GM21447 (cell line): ENCODE measurements around the gene PLPPR1.

Experiments
- ATAC-seq: cut with Tn5 transposase; IDR thresholded peaks from one replicate; pipeline ENCODE4 v1.9.1; 2021; ENCODE audit not compliant: unreplicated experiment

The PLPPR1 gene

DNA sequence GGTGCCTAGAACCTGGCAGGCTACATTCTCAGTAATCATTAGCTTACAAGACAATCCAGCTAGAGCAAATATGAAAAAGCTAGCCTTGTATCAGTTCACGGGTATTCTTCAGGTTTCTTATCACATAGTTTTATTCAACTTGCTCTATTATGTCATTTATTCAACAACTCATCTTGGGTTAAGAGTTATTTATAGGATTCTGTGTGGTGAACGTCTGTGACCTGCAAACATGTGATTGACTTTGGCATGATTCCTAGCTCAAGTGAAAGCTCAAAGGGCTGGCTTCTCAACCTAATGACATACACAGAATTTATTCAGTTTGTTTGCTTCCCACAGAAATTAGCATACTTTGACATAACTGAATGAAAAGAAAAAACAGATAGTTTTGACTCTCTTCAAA lies 173.1 kb downstream of the PLPPR1 start:
- ATAC-seq = no peak

DNA sequence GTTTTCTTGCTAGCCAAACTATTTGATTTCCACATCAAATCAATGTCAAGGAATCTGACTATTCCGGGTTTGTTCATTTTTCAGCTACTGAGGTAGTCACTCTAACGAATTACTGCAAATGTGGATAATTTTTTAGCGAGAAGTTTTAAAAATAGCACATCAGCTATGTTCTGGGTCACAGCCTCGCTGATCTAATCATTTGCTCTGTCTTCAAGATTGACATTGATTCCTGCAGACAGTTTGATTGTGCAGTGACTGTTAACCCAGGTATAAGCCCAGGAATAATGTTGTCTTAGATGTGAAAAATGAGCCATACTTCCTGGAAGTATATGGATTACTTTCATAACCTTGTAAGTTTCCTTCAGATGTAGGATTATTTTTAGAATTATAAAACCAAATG lies 181.1 kb downstream of the PLPPR1 start:
- ATAC-seq = no peak

- ATAC-seq = no peak
These were observed 184.1 kb downstream of the PLPPR1 start for GRCh38 chr9:101212661-101213060.

GRCh38 chr9:101219030-101219429 lies 190.5 kb downstream of the PLPPR1 start:
- no peak for ATAC-seq

DNA sequence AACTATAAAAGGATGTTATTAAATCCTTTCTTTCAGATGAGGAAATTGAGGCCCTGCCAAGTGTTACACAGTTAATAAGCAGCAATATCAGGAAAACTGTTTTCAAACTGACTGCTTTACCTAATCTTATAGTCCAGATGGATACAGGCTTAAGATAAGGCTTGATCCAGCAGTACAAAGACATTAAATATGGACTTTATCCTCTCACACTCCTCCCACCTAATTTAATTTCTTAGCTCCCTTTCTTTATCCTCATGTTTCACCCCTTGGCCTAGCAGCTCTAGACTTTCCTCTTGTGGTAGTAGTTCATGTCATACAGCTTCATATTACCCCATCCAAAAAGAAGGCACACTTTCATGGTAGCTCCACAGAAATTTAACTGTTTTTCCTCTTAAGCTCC lies 191.8 kb downstream of the PLPPR1 start:
- no peak for ATAC-seq

- ATAC-seq = no peak
These were observed 196.7 kb downstream of the PLPPR1 start for GRCh38 chr9:101225271-101225670.

DNA sequence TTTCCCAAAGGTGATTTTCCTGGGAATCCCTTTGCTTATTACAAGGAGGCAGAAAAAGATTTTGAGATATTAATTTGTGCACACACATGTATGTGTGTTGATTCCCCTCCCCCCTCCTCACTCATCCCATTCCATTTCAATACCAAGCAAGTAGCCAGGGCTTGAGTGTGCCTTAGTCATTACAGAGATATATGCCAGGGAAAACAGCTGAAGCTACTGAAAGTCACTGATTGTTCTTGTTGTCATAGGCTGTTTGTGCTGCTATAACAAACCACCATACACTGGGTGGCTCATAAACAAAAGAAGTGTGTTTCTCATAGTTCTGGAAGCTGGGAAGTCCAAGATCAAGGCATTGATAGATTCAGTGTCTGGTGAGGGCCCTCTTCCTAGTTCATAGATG lies 197.6 kb downstream of the PLPPR1 start:
- ATAC-seq = no peak

DNA sequence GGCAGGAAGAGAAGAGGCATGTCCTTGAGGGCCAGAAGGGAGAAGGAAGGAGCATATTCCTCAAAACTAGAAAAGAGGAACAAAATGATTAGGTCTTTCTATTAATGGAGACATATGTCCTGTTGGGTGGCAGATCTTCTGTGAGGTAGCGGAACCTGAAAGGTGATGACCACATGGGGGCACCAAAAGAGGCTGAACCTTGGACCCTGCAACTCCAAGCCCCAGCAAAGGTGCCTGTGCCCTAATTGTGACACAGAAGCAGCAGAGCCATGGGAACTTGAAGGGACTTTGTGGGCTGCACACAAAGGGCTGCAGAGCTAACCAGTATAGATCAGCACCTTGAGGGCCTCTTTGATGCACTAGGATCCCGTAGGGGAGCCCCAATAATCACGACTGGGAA lies 198.3 kb downstream of the PLPPR1 start:
- no peak for ATAC-seq

DNA sequence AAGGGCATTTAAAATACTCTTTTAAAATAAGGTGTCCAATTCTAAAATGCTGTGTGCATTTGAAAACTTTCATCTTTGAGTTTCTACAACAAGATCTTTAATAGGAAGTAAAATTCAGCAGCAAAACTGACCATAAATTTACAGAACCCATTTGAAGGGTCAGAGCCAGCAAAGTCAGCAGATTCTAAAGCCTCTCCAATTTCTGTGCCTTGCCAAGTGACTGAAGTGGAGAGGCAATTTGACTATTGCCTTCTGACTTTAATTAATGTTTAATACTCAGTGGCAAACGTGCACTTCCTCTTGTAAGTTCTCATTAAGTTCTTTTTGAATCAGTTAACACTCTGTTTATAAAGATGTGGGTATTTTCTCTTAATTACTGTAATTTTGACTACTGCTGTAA lies 201.1 kb downstream of the PLPPR1 start:
- no peak for ATAC-seq

- ATAC-seq = no peak
These were observed 204.0 kb downstream of the PLPPR1 start for GRCh38 chr9:101232405-101232977.

GRCh38 chr9:101235105-101235866 lies 206.8 kb downstream of the PLPPR1 start:
- no peak for ATAC-seq

DNA sequence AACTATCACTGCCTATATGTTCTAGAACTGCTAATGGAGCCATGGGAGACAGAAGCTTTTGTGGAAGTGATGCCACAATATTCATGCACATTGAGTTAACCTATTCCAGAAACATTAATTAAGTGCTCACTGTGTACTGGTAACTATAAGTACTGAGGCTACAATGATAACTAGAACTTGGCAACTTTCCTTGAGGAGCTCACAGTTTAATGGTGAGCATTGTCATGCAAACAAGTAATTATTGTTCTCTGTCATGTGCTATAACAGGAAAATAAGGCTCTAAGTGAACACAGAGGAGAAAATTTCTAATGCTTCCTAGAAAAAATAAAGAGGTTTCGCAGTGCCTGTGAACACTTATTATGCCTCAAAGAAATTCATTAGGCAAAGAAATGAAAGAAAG lies 214.1 kb downstream of the PLPPR1 start:
- ATAC-seq = no peak

DNA sequence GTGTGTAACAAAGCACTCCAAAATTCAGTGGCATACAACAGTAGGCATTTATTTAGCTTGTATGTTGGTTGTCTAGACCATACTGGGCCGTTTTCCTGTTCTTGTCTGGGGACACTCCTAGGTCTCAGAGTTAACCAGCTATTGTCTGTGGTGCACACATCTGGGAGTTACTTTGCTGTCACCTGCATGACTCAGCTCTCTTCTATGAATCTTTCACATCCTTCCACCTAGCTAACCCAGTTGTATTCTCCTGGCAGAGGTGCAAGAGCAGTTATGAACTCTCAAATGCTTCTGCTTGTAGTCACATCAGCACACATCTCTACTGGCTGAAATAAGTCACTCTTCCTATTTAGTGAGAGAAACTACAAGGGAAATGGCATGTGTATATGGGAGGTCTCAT lies 218.2 kb downstream of the PLPPR1 start:
- no peak for ATAC-seq

- ATAC-seq = no peak
These were observed 218.8 kb downstream of the PLPPR1 start for GRCh38 chr9:101247297-101247696.

- no peak for ATAC-seq
These were observed 226.4 kb downstream of the PLPPR1 start for GRCh38 chr9:101254733-101255433.

GRCh38 chr9:101264727-101265126 lies 236.2 kb downstream of the PLPPR1 start:
- no peak for ATAC-seq

DNA sequence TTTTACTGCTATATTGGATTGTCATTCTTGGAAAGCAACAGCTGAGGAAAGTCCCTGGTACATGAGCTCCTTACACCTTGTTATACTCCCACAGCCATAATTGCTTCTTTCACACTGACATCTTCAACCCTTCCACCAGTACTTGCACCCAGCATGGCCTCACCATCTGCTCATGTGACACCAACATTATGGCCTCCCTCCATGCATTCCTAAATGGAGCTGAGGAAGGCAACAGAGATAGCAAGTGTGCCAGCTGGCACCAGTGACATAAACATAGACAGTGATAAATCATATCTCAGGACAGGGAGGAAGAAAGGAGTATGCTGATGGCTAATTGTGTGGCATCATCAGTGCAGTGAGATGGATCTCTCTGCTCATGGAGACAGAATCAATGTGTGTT lies 236.7 kb downstream of the PLPPR1 start:
- ATAC-seq = no peak

GRCh38 chr9:101268426-101268825 lies 239.9 kb downstream of the PLPPR1 start:
- no peak for ATAC-seq

GRCh38 chr9:101269591-101270283 lies 241.2 kb downstream of the PLPPR1 start:
- no peak for ATAC-seq

DNA sequence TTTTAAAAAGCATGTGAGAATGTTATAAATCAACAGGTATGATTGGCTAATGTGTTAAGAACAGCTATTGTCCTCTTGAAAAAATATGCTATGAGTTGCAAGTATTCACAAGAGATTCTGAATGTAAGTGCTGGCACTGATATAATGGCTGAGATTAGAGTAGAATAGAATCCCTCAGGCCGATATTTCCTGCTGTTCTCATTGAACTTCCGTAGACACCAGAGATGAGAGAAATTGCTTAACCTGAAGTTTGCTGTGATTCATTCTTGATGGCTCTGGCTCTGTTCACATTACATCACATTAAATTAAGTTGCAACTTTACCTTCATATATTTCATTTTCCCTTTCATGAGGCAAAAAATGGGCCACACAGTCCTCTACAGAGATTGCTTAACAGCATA lies 241.8 kb downstream of the PLPPR1 start:
- no peak for ATAC-seq

DNA sequence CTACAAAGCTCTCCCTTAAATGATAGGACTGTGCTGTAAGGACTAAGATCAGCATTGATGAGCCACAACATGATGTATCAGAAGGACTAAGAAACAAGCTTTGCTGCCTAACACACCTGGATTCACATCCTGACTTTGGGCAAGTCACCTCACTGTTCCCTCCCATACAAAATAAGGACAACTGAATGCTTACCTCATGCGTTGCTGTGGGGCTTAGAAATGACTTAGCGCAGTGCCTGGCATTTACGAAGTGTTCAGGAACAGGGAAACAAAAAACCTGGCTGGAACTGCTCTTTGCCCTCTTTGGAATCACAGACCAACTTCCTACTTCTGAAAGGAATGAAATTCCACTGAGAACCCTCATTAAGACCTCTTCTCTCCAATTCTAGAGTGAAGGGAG lies 242.6 kb downstream of the PLPPR1 start:
- ATAC-seq = no peak
